Activated T-cell treated with anti-CD3 and anti-CD28 coated beads for 1 hour (primary cell): ENCODE results near the gene CGNL1.

Source experiments
- DNase-seq: peaks from one replicate; pipeline ENCODE4 v3.0.0-alpha.2; 2020; ENCODE audit warnings: low read depth

CGNL1 gene

DNA sequence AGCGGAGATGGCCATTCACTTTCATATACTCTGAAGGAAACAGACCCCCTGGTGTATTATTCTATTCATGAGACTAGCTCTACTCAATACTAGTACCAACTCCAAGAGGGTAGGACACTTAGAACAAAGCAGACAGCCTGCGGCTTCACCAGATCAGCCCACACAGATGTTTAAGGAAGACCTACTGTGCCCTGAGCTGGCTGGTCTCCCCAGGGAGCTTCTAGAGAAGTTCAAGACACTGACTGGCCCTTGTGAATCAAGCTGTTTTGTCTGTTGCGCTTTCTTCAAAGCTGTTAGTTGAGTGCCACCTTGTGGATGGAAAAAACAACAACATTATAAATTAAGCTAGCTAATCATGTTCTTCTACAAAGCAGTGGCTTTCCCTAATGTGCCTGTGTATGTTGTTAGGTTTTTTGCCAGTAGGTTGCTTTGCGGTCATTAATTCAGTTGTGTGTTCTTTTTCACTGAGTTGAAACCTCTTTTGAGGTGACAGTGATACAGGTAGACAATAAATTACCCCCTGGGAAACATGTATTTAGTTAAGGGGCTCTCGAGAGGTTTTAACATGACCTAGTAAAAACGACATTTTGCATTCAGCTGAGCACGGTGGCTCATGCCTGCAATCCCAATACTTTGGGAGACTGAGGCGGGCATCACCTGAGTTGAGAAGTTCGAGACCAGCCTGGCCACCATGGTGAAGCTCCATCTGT lies 151.2 kb downstream of the CGNL1 start:
- no peak for DNase-seq

DNA sequence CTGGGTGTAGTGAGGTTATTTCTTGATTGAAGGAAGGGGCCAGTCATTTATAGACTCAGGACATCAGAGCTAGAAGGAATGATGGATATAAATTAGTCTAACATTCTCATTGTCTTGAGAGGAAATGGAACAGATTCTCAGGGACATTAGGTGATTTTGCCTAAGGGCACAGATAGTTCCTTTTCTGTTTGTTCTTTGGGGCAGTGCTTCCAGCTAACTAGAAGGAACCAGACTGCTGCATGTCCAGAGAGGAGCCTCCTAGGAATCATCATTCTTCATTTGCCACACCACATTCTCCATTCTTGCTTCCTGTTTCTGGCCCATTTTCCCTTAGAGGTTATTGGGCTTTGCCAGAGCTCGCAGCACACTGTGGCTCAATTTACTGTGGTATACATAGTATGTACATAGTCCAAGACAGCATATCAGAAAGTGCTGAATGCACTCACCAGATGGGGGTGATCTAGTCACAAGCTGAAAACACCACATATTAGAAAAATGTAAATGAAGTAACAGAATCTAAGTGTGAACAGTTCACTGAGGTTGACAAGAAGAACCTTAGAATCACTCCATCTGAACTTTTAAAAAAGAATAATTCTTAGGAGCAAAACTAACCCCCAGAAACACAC lies 152.7 kb downstream of the CGNL1 start:
- DNase-seq = no peak

DNA sequence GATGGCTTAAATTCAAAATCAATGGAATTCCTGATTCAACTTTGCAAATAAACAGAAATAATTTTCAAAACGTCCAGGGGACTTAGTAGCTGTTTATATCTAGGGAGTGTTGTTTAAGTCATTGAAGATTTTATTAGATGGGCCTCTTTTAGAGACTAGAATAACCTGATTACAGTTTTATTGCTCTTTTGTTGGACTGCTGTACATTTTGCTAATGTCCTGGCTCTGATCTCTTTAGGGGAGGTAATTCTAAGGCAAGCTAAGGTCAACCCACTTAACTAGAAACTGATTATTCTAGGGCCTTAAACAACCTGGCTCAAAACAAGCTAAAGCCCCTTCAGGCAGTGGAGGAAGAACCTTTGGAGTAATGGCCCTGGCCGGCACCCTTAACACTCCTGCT lies 153.4 kb downstream of the CGNL1 start:
- DNase-seq = no peak

DNA sequence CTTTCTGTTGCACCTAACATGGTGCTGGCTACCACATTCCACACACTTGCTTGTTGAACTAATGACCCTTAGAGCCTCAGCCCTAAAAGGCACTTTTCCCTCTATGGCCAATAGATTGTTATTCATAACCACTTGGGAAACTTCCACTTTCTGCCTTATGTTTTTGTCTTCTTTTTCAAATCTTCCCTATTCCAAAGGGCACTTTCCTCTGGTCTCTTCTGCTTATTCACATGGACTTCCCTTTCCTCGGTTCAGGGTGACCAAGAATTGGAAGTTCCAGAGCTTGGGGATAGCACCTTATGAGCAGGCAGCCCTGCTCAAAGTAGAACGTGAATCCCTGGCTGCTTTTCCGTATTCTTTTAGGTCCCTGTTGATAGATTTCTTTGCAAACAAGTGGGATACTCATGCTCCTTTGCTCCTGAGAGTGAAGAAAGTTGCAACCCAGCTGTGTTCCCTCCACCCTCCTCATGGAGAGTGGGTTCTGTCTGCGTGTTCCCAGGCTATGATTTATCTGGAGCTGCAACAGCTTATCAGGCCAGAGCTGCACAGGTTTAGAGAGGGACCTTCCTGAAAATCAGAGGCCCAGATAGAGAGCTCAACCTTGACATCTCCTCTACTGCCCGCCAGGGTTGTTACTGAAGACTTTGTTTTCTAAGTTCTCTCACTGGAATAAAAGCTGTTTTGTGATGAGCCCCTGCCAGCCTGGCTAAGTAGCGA lies 156.6 kb downstream of the CGNL1 start:
- DNase-seq = no peak

DNA sequence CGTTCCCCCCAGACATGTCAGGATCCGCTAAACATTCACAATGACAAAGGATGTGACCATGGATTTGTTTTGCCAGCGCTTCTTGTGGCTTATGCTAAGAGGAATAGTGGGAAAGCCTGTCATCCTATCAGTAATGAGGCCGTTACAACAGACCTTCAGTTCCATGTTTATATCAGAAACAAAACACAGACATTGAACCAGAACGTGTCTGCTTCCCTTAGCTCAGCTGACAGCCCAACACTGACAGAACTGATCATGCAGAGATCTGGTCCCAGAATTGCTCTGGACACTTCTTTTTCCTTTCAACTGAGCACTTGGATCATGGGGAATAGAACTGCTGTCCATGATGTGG lies 157.1 kb downstream of the CGNL1 start:
- no peak for DNase-seq

DNA sequence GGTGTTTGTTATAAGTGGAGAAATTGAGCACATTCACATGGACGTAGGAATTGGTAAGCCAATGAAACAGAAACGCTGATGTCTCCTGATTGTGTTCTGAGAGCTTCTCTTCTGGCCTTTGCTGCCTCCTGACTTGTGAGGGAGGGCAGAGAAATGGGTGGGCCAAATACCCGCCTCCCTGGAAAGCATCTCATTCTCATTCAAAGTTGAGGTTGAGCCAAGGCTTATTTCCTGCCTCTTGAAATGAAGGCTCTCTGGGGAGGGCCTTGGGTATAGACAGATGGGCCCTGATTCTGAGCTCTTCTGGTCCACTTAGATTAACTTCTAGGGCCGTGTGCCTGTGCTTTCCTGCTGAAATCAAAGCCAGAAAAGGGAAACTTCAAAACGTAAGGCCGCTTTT lies 158.0 kb downstream of the CGNL1 start:
- no peak for DNase-seq

DNA sequence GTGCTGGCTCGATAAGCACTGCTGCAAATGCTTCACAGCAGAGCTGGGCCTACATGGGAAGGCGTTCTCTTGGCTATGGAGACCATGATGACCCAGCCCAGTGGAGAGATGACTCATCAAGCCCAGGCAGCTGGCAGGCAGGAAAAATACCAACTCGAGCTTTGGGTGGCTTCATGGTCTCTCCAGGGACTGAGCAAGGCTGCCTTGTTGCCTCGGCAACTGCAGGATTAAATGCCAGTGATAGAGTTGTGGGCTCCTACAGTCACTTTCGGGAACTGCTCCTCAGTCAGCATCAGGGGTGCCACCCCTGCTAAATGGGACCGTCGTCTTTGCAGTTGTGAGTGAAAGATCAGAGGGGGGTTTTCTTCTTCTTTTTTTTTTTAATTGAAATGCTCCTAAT lies 160.8 kb downstream of the CGNL1 start:
- DNase-seq = no peak

DNA sequence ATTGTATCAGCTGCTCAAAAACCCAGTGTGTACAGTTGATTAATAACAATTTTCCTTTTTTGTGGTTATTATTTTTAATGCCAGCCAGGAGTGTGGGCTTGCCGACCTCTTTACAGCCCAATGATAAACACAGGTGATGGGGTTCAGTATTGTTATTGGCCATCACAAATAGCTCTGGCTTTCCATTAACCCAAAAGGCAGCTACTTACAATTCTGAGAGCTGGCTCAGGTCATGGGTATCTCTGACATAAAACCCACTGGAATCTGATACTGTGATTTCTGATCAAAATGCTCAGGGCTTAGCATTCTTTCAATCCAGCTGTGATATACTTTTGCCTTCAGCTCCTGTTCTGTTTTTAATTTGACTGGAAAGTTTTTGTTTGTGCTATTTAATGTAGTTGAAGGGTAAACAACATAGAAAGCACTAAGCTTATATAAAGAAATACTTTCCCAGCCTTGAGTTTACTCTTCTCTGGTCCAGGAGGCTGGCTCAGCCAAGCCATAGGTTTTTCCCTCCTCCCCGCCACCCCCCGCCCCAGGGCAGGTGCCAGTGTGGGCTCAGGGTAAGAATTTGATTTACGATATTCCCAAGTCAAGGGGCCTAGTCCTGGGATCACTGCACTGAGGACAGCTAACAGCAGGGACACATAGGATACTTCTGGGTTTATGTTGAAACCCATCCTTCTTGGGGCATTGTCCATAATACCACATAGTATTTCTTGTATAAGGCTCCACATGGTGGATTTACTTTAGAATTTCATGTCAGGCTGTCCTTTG lies 161.4 kb downstream of the CGNL1 start:
- DNase-seq = no peak

DNA sequence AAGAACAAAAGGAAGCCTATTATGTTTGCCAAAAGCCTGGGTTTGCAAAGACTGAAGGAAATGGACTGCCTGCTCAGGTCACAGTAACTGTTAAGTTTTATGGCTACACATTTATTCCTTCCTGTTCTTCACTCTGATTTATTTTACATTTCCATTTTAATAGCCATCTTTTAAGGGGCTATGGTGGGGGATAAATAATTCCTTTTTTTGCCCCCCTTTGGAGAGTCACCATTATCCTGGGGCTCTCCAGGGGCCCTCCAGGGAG lies 161.9 kb downstream of the CGNL1 start:
- DNase-seq = no peak

DNA sequence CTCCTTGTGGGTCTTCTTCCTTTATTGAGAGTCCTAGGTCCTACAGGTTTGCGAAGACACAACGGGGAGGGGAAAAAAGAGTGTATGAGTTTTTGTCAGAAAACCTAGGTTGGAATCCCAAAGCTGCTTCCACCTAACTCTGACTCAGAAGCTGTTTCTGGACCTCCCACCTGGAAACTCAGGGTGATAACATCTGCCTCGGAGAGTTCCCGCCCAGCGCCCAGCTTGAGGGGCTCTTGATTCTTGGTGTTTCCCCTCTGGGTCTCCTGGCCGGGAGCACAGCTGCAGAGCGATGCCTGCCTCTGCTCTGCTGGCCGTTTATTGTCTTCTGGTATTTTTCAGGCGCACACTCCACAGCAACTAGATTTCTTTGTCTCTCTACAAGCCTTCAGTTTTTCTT lies 162.5 kb downstream of the CGNL1 start:
- DNase-seq = no peak

DNA sequence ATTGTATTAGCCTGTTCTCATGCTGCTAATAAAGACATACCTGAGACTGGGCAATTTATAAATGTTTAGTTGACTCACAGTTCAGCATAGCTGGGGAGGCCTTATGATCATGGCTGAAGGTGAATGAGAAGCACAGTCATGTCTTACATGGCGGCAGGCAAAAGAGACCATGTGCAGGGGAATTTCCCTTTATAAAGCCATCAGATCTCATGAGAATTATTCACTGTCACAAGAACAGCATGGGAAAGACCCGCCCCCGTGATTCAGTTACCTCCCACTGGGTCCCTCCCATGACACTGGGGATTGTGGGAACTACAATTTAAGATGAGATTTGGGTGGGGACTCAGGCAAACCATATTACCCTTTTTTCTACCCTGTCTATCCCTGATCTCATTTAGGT lies 163.9 kb downstream of the CGNL1 start:
- DNase-seq = no peak

DNA sequence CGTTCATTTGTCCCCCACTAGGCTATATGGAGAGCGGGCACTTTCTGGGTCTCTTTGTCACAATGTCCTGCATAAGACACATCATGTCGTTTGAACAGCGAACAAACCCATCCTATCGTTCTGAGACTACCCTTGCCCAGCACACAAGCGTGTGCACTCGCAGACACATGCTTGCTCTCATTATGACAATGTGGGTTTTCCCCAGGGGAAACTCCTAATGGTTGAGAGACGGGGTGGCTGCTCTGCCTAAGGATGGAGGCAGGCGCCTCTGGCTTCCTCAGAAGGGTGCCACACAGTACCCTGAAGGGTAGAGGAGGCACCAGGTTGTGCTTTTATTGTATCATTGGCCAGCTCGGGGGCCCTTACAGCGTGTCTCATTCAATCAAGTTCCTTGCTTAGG lies 164.4 kb downstream of the CGNL1 start:
- DNase-seq = no peak

DNA sequence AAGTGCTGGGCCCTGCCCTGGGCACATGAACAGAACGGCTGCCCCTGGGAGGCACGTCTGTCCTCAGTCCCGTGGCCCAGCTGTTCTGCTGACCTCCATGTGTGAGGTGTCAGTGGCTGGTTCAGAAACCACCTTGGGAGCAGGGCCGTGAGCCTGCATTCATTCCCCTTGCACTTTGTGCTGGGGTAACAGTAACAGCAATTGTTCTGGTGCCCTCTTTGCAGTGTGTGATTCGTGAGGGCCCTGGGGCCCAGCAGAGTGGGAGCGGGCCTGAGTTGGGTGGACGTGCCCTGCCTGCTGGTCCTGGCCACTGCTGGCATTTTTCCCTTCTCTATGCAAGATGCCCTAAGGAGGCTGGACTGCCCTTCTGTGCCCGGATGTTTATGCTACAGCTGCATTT lies 165.0 kb downstream of the CGNL1 start:
- DNase-seq = no peak

DNA sequence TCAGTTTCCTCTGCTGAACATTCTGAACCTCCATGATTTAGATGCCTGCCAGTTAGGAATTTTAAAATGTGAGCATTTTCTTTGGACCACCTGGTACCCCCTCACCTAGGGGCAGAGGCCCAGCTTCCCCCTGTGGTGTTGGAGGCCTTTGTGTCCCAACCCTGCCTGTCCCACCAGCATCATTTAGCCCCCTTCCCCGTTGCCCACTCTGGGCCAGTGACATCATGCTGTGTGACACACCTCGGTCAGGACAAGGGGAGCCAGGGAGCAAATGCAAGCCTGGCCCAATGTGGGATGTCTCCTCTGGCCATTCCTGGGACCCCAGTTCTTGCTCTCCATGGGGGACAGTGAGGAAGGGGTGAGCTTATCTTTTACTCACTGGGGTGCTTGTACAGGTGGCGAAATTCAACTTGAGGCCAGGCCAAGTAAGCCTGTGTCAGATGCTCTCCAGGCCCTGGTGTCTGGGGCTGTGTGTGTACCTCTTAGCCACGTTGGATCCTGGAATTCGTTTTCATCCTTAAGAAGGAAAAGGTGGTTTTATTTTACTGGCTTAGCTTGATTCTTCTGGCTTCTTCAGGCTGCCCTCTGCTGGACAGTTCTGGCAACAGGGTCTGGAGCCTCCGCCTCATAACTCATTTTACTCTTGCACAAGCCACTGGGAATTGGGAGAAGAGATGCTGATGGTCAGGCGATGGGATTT lies 165.7 kb downstream of the CGNL1 start:
- DNase-seq = no peak

DNA sequence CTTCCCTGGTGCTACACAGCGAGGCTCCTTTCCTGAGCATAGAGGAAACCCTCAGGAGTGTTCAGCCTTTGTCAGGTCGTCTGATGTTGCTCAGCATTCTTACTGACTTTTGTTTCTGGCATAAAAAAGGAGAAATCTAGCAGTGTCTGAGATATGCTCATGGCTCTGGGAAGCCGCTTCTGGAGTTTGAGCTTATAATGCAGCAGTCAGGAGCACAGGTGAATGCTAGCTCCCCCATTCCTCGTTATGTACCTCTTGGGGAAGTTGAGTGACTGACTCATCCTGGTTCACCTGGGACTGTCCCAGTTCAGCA lies 166.2 kb downstream of the CGNL1 start:
- no peak for DNase-seq

DNA sequence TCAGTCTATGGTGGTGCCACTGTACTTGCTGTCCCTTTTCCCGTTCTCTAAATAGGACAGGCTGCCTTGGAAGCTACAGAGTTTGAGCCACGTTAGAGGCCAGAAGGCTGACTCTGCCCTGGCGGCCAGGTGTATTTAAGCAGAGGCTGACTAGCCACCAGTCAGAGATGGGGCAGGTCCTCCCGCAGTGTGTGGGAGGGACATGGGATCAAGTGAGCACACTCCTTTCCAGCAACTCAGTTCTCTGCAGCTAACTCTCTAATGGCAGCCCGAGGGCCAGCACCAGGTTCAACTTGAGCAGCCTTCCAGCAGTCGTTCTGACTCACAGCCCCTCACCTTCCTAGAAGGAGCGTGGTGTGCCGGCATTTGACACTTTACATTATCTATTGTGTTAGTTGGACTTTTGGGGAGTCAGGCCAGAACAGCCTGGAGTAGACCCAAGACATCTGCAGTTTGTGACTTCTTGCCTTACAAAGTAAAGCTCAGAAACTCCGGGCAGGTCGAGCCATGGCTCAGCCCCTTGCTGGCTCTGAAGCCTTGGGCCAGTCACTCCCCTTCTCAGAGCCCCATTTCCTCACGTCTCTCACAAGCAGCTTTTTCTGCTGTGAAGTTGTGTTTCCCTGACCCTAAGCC lies 168.7 kb downstream of the CGNL1 start:
- DNase-seq = no peak

DNA sequence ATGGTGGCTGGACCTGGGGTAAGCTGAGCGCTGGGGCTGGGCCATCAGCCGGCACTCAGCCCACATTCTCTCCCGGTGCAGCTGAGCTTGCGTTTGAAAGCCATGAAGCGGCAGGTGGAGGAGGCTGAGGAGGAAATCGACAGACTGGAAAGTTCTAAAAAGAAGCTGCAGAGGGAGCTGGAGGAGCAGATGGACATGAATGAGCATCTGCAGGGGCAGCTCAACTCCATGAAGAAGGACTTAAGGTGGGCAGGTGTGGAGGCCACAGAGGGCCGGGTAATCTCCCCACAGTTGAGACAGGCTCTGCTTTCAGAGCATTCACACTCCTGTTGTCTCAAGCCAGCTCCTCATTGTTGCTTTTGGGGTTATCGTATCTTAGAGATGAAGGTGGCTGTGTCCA lies 169.7 kb downstream of the CGNL1 start:
- no peak for DNase-seq

DNA sequence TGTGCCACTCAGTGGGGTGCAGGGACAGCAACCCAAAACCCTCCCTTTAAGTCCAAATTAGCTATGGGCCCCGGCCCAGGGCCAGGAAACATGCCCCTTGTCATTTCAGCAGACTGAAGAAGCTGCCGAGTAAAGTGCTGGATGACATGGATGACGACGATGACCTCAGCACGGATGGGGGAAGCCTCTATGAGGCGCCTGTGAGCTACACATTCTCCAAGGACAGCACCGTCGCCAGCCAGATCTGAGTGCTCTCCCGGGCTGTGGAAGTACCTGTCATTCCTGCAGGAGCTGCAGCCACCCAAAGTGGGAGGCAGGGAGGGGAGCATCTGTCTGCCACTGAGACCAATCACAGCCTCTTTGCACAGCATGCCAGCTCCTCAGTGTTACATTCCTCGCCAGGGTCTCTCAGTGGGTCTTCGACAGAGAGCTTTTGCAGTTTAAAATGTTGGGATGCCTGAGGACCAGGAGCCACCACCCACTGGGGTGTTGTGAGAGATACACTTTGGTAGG lies 171.0 kb downstream of the CGNL1 start:
- no peak for DNase-seq

DNA sequence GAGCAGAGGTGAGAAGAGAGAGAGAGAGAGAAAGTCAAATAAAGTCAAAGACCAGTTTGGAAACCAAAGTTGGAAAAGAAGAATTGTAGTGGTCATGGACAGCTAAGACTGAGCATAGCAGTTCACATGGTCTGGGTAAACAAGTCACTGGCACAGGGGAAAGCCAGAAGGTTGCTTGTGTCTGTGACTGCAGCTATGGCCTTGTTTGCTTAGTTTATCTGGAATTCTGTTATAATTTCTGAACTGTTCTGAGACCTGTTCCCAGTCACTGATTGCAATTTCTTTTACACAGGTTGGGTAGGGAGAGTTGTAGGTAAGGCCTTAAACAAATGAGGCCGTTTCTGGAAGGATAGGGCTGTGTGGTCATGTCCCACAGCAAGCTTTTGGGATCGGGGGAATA lies 172.0 kb downstream of the CGNL1 start:
- DNase-seq = no peak

DNA sequence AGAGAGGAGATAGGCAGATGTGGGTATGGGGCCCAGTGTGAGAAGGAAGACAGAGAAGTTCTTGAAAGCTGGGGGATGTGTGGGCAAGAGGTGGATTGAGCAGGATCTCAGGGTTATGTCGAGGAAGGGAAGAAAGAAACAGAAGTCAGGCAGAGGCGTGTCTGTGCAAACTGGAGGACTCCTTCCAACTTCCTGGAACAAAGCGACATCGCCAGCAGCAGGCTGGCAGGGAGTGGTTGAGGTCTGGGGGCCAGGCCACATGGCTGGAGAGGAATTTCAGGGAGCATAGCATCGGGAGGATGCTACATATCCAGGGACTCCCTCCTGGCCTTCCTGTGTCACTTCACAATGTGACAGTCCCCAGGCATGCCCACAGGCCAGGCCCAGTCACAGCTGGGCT lies 172.5 kb downstream of the CGNL1 start:
- DNase-seq = no peak

DNA sequence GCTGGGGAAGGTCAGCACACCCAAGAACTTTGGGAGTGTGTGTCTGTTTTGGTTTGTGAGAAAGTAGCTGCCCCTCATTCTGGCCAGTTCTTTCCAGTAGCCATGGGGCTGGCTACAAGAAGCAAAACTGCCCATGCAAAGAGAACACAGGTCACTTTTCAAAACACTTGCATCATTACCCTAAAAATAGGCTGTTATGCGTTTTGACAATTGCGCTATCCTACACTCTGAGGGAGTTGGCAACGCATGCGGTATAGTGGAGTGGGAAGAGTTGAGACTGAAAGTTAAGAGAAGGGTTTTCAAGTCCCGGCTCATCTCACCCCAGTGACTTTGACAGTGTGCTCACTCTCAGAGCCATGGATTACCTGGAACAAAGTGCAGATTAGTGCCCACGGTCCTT lies 173.6 kb downstream of the CGNL1 start:
- no peak for DNase-seq

DNA sequence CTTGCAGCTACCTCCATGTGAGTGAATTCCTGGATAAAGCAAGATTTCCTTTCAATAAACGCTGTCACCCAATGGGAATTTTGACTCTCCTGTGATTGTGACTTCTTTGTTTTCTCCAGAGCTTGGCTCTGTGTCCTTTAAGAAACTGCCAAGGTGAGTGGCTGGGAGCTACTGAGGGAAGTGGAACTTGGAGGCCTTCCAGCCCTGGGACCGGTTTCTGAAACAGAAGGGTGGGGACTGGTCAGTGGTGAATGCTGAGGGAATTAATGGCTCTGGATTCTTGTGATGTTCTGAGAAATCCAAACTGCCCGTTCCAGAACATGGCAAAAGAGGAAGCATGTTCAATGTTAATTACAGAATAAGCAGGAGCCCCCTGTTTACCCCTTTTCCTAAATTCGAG lies 174.3 kb downstream of the CGNL1 start:
- no peak for DNase-seq
